K562 (cell line): ENCODE data around the gene ANK3. TPM values are rescaled to one million over a fixed set of nuclear protein-coding genes. Genes with fewer than 3 reads are reported as not detected.
A peak's percentile ranks its signal among the peaks of the same experiment; 100 is the strongest.

ENCODE experiments used
- ARID1B ChIP-seq: fragments of 450-650 bp; IDR thresholded peaks from 2 replicates; pipeline ENCODE4 v1.6.1; 2016; ENCODE audit warnings: antibody characterized with exemption, mild to moderate bottlenecking, inconsistent platforms
- BCL6 ChIP-seq: fragments of 250-450 bp; sonication (Bioruptor Pico); IDR thresholded peaks from 2 replicates; pipeline ENCODE4 v1.4.0; 2020
- CHD2 ChIP-seq: IDR thresholded peaks from 2 replicates; pipeline ENCODE4 v1.6.1; 2011; ENCODE audit warnings: low read depth, low read length
- ETV1 ChIP-seq: fragments of 450-650 bp; conservative IDR thresholded peaks from 2 replicates; pipeline ENCODE4 v1.6.1; 2016; ENCODE audit warnings: missing genetic modification characterization, control low read depth, low read depth, missing compliant biosample characterization
- IRF9 ChIP-seq: fragments of 450-650 bp; IDR thresholded peaks from 2 replicates; pipeline ENCODE4 v1.6.1; 2016; ENCODE audit warnings: missing biosample characterization, missing genetic modification characterization
- MEIS2 ChIP-seq: fragments of 450-650 bp; IDR thresholded peaks from 2 replicates; pipeline ENCODE4 v1.6.1; 2014; ENCODE audit warnings: mild to moderate bottlenecking; ENCODE audit not compliant: partially characterized antibody
- MIER1 ChIP-seq: fragments of 450-650 bp; IDR thresholded peaks from 2 replicates; pipeline ENCODE4 v1.6.1; 2016; ENCODE audit warnings: antibody characterized with exemption, mild to moderate bottlenecking, low read depth
- MYBL2 ChIP-seq, 2 experiments: fragments of 450-650 bp in 1 of 2; sonication (generic) in 1 of 2; formaldehyde crosslinking in 1 of 2; IDR thresholded peaks; 2 replicates each; pipeline versions ENCODE4 v1.6.1 to v1.8.1; 2017 to 2022; ENCODE audit warnings: borderline replicate concordance in 1 of 2, inconsistent platforms in 1 of 2, low read depth in 1 of 2, mild to moderate bottlenecking in 1 of 2, missing genetic modification reagents in 1 of 2, moderate library complexity in 1 of 2
- NCOR1 ChIP-seq: fragments of 450-650 bp; IDR thresholded peaks from 2 replicates; pipeline ENCODE4 v1.6.1; 2016; ENCODE audit warnings: mild to moderate bottlenecking, moderate library complexity
- NKRF ChIP-seq: fragments of 450-650 bp; IDR thresholded peaks from 2 replicates; pipeline ENCODE4 v1.6.1; 2016; ENCODE audit warnings: borderline replicate concordance
- PREB ChIP-seq: sonication (generic); formaldehyde crosslinking; IDR thresholded peaks from 2 replicates; pipeline ENCODE4 v1.8.1; 2023; ENCODE audit warnings: mild to moderate bottlenecking, missing genetic modification reagents
- PYGO2 ChIP-seq: fragments of 450-650 bp; IDR thresholded peaks from 2 replicates; pipeline ENCODE4 v1.6.1; 2016; ENCODE audit warnings: mild to moderate bottlenecking, missing genetic modification characterization, moderate library complexity, missing compliant biosample characterization
- SRSF3 ChIP-seq: fragments of 200-400 bp; formaldehyde crosslinking; IDR thresholded peaks from 2 replicates; pipeline ENCODE4 v1.6.1; 2016; ENCODE audit warnings: mild to moderate bottlenecking, low read length, moderate library complexity; ENCODE audit not compliant: insufficient read depth
- THRAP3 ChIP-seq: fragments of 450-650 bp; IDR thresholded peaks from 2 replicates; pipeline ENCODE4 v1.6.1; 2016; ENCODE audit warnings: mild to moderate bottlenecking, inconsistent platforms, borderline replicate concordance
- XRCC5 ChIP-seq: fragments of 200-400 bp; formaldehyde crosslinking; IDR thresholded peaks from 2 replicates; pipeline ENCODE4 v1.6.1; 2017; ENCODE audit warnings: low read depth, mild to moderate bottlenecking, low read length
- YBX1 ChIP-seq: fragments of 450-650 bp; IDR thresholded peaks from 2 replicates; pipeline ENCODE4 v1.7.1; 2016; ENCODE audit warnings: mild to moderate bottlenecking
- ZBTB7A ChIP-seq: IDR thresholded peaks from 2 replicates; pipeline ENCODE4 v1.6.1; 2011; ENCODE audit warnings: low read depth, mild to moderate bottlenecking, low read length, moderate library complexity, borderline replicate concordance; ENCODE audit not compliant: control insufficient read depth
- ZNF12 ChIP-seq: sonication (generic); formaldehyde crosslinking; IDR thresholded peaks from 2 replicates; pipeline ENCODE4 v1.4.0; 2020; ENCODE audit warnings: mild to moderate bottlenecking, missing genetic modification reagents
- ZNF280A ChIP-seq: fragments of 450-650 bp; IDR thresholded peaks from 2 replicates; pipeline ENCODE4 v1.6.1; 2018; ENCODE audit warnings: mild to moderate bottlenecking, low read depth; ENCODE audit not compliant: partially characterized antibody
- ZNF282 ChIP-seq: sonication (generic); formaldehyde crosslinking; IDR thresholded peaks from 2 replicates; pipeline ENCODE4 v1.8.1; 2023; ENCODE audit warnings: missing genetic modification reagents
- ZNF354B ChIP-seq: fragments of 250-450 bp; sonication (Bioruptor Pico); IDR thresholded peaks from 2 replicates; pipeline ENCODE4 v1.4.0; 2020
- polyA plus RNA-seq, 8 experiments: library from polyadenylated mRNA; depleted of rRNA in 4 of 8; stranded (reverse) in 5 of 8; unstranded in 3 of 8; fragments of >200 nt; fragmentation: Nextera tagmentation in 2 of 8; fragmentation: Illumina TruSeq in 1 of 8; extraction: Ambion mirVana in 2 of 8; extraction: Trizol in 1 of 8; gene quantifications; 2 replicates each; pipeline versions ENCODE4 v1.2.1 to v1.2.3, GENCODE V29; 2011 to 2014; ENCODE audit warnings: inconsistent platforms in 1 of 8, missing spikeins in 1 of 8
- total RNA-seq, 7 experiments: library from RNA; depleted of rRNA in 6 of 7; stranded (reverse); fragments of >200 nt in 6 of 7; fragmentation: Illumina TruSeq in 2 of 7; extraction: Trizol in 2 of 7; gene quantifications; 2 replicates each; pipeline versions ENCODE4 v1.2.1 to v1.2.3, GENCODE V29; 2011 to 2021; ENCODE audit warnings: low replicate concordance in 1 of 7

ANK3 gene
- total and polyA plus RNA-seq, 9 of the 15 experiments (the other 6 are each of a cell fraction or from before 2014, with no cell fraction given) = 10.0 to 32.3 (median 17.9) TPM

- TF ChIP-seq XRCC5 (no peak), ZNF280A (no peak), NCOR1 (peak; percentile 26; the same call in 1 of the 2 replicates), IRF9 (no peak), ARID1B (no peak), ZNF354B (no peak), THRAP3 (no peak), MEIS2 (no peak), ZNF12 (no peak), MIER1 (no peak), ZBTB7A (no peak), BCL6 (CRISPR knock-in tag) (no peak), CHD2 (no peak), PYGO2 (tag) (no peak), ETV1 (tag) (peak; percentile 46), MYBL2 (IDR thresholded peaks at IDR 0.05; ENCODE audit: low read depth) (no peak), MYBL2 (CRISPR knock-in tag; IDR thresholded peaks at IDR 0.05; ENCODE audit: borderline replicate concordance) (no peak), NKRF (no peak), SRSF3 (no peak), YBX1 (no peak), PREB (CRISPR knock-in tag) (no peak), ZNF282 (CRISPR knock-in tag) (no peak)
Observed at GRCh38 chr10:60295028-60295937, 94.4 kb downstream of the ANK3 start (continued).
